Measurements from ENCODE around the gene REXO2. TPM values are rescaled to one million over a fixed set of nuclear protein-coding genes. Genes with fewer than 3 reads are reported as not detected.

REXO2 gene
- total RNA-seq, 1 experiment from 2014 or later: 145 TPM

DNA sequence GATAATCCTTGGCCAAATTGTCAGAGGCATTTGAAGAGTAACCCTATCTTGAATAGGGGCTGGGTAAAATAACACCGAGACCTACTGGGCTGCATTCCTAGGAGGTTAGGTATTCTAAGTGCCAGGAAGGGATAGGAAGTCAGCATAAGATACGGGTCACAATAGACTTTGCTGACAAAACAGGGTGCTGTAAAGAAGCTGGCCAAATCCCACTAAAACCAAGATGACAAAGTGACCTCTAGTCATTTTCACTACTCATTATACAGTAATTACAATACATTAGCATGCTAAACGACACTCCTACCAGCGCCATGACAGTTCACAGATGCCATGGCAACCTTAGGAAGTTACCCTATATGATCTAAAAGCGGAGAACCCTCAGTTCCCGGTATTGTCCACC is 964 bp upstream of the REXO2 start:
- H3K9me2 ChIP-seq (ENCODE audit: insufficient read depth): no peaks in the 10 kb centered on the region
- H3K9me3 ChIP-seq (ENCODE audit: insufficient read depth, low read depth): no peaks in the 10 kb centered on the region
- H3F3A ChIP-seq (ENCODE audit: insufficient read depth, low read depth): peaks cover 25% of the 10 kb centered on the region
- no peaks in the 10 kb centered on the region for H3K27me3 ChIP-seq (ENCODE audit: insufficient read depth, low read depth)
- POLR2A ChIA-PET (ENCODE audit: unreplicated experiment): interaction anchor here (1.3 kb wide), 1 partner anchor 22 kb away, joined by 8 read pairs; no protein-coding TSS in a partner anchor
- H3K4me1 ChIP-seq (replicated peaks; ENCODE audit: insufficient read depth): peaks cover 33% of the 10 kb centered on the region
- H2AFZ ChIP-seq: peak overlapping the region; percentile 92
- CTCF ChIA-PET: no interaction called here
- no TSS peak for BruUV-seq (replicated peaks)
- H3K4me2 ChIP-seq: peak overlapping the region; percentile 93
- peak overlapping the region; percentile 83 for H3K27ac ChIP-seq
- peak; percentile 50 to 92 for DNase-seq
- peak overlapping the region; percentile 80; the same call in 1 of the 2 replicates for H3K4me3 ChIP-seq
- H3K36me3 ChIP-seq (ENCODE audit: low read depth): peaks cover 15% of the 10 kb centered on the region
- H4K20me1 ChIP-seq (ENCODE audit: insufficient read depth): peaks cover 31% of the 10 kb centered on the region
- TF ChIP-seq CTCF (conservative IDR thresholded peaks at IDR 0.05): no peak
- no peak for TF ChIP-seq EZH2 (IDR thresholded peaks at IDR 0.05; ENCODE audit: low read depth)
- peaks cover 40% of the 10 kb centered on the region for H3K79me2 ChIP-seq (ENCODE audit: low read depth)
- intact Hi-C loops (cut with micrococcal nuclease; ENCODE audit: unreplicated experiment): loop anchor here (1.0 to 2.0 kb wide), 3 partner anchors 22 to 98 kb away; no protein-coding TSS in a partner anchor

DNA sequence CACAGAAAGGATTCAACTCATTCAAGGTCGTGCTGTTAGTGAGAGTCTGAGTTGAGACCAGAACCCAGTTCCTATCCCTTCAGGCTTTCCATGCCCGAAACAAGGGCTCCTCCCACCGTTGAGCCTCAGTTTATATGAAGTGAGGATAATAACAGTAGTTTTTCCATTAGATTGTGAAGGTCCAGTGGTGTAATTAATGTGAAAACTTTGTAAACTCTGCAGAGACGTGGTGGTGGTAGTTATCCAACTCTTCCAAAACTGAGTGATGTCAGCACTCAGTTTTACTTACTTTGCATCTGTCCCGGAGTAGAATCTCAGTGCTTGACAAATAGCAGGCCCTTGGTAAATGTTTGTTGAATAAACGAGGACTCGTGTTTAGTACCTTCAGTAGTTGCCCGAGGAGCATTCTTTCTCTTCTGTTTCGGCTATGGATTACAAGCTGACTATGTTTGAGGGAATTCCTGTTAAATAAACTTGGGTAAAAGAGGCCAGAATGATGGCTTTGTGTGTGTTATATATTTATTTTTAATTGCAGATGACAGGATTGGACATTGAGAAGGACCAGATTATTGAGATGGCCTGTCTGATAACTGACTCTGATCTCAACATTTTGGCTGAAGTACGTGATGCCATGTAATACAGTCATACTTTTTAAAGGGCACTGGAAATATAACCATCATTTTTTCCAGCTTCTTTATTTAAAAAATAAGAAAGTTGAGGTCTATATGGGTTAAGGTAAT is 1.0 kb downstream of the REXO2 start:
- TF ChIP-seq CTCF (conservative IDR thresholded peaks at IDR 0.05): no peak
- TF ChIP-seq EZH2 (IDR thresholded peaks at IDR 0.05; ENCODE audit: low read depth): no peak
- ChIA-PET POLR2A (ENCODE audit: unreplicated experiment) (no interaction called here), CTCF (no interaction called here)
- Histone ChIP-seq H3K4me1 (replicated peaks; ENCODE audit: insufficient read depth) (peaks cover 33% of the 10 kb centered on the region), H3K9me3 (ENCODE audit: insufficient read depth, low read depth) (no peaks in the 10 kb centered on the region), H2AFZ (peak overlapping the region; percentile 92), H3K27me3 (ENCODE audit: insufficient read depth, low read depth) (no peaks in the 10 kb centered on the region), H3K4me2 (peak overlapping the region; percentile 93), H3K36me3 (ENCODE audit: low read depth) (peaks cover 30% of the 10 kb centered on the region), H4K20me1 (ENCODE audit: insufficient read depth) (peaks cover 46% of the 10 kb centered on the region), H3K79me2 (ENCODE audit: low read depth) (peaks cover 60% of the 10 kb centered on the region), H3K4me3 (peak overlapping the region; percentile 80), H3K27ac (peak overlapping the region; percentile 44), H3F3A (ENCODE audit: insufficient read depth, low read depth) (peaks cover 25% of the 10 kb centered on the region), H3K9me2 (ENCODE audit: insufficient read depth) (no peaks in the 10 kb centered on the region)
- no peak for DNase-seq
- intact Hi-C loops (cut with micrococcal nuclease; ENCODE audit: unreplicated experiment): no loop called here
- BruUV-seq (replicated peaks): TSS peak; percentile 26

- H3K36me3 ChIP-seq (ENCODE audit: low read depth): peaks cover 37% of the 10 kb centered on the region
- DNase-seq: no peak
- H3K27ac ChIP-seq: no peak overlapping the region
- H3K4me3 ChIP-seq: peak overlapping the region; percentile 80
- TF ChIP-seq CTCF (conservative IDR thresholded peaks at IDR 0.05) (no peak), EZH2 (IDR thresholded peaks at IDR 0.05; ENCODE audit: low read depth) (no peak)
- peaks cover 69% of the 10 kb centered on the region for H3K79me2 ChIP-seq (ENCODE audit: low read depth)
- ChIA-PET POLR2A (ENCODE audit: unreplicated experiment) (no interaction called here), CTCF (no interaction called here)
- H3K4me2 ChIP-seq: peak overlapping the region; percentile 93
- H4K20me1 ChIP-seq (ENCODE audit: insufficient read depth): peaks cover 46% of the 10 kb centered on the region
- H2AFZ ChIP-seq: no peak overlapping the region
- H3K9me3 ChIP-seq (ENCODE audit: insufficient read depth, low read depth): no peaks in the 10 kb centered on the region
- BruUV-seq (replicated peaks): no TSS peak
- peaks cover 33% of the 10 kb centered on the region for H3K4me1 ChIP-seq (replicated peaks; ENCODE audit: insufficient read depth)
- peaks cover 25% of the 10 kb centered on the region for H3F3A ChIP-seq (ENCODE audit: insufficient read depth, low read depth)
- intact Hi-C loops (cut with micrococcal nuclease; ENCODE audit: unreplicated experiment): no loop called here
- no peaks in the 10 kb centered on the region for H3K9me2 ChIP-seq (ENCODE audit: insufficient read depth)
- H3K27me3 ChIP-seq (ENCODE audit: insufficient read depth, low read depth): no peaks in the 10 kb centered on the region
Observed at GRCh38 chr11:114440971-114441763, 1.9 kb downstream of the REXO2 start.

Measured in PC-9 (cell line).